ENCODE results near the gene PRDM8.
"Not testable (repeated sequence)": the region's sequence is repeated elsewhere in the genome, so short reads cannot be mapped to it uniquely, and the experiment has no call there.

The PRDM8 gene

DNA sequence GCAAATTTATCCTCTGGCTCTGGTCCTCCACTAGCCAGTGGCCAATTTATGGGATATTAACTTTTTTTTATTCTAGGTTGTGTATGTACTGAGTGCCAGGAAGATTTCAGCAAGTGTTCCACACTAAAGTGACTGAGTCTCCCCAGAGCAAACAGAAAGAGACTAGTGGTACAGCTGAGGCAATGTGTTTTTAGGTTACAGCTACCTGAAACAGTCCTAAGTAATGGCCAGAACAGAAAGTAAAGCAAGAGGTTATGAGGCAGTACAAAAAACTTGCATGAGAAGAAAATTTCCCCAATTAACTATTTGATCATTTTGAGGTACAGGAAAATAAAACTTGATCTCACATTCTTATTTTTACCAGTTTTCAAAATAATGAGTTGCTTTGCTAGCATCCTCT lies 31.2 kb downstream of the PRDM8 start:
- no peak for DNase-seq (ENCODE audit: low spot score)

DNA sequence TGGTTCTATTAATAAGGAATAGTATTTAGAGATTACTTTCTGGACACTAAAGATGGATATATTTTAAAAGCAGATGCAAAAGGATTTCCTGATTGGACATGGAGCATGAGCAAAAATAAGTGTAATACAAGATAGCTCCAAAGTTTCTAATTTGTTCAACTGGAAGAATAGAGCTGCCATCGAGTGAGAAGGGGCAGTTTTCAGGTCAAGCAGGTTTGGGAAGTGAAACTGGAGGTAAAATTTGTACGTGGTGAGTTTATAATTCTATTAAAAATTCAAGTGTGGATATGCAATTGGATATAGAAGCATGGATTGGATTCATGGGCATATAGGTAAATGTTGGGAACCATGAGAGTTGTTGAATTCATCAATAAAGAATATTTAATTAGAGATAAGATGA lies 31.8 kb downstream of the PRDM8 start:
- no peak for DNase-seq (ENCODE audit: low spot score)

DNA sequence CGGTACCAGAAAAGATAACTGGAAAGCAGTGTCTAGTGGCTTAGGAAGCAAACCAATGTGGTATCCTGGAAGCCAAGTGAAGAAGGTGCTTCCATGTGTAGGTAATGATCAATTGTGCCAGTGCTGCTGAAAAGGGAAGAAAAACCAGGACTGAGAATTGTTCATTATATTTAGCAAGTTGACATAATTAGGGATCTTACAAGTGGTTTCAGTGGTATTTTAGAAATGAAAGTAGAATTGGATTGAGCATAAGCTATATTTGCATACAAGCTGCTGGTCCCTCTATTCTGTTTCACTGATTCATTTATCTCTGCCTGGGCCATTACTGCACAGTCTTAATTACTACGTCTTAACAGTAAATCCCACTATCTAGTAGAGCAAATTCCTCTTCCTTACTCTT lies 32.3 kb downstream of the PRDM8 start:
- DNase-seq (ENCODE audit: low spot score): no peak

DNA sequence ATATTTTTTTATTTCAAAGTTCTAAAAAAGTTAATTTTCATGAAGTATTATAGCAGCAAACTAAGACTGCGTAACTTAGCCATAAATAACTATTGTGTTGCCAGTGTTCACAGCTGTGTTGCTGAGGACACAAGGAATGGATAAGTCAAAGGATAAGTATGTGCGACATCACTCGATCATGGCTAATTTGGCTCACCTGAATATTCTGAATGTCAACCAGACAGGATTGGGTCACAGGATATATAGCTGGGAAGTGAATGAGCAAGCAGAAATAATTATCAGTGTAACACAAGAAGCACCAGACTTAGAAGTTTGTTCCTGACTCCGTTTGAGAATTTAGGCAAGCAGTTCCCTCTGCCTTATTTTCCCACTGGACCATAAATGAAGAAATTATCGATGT lies 33.9 kb downstream of the PRDM8 start:
- no peak for DNase-seq (ENCODE audit: low spot score)

DNA sequence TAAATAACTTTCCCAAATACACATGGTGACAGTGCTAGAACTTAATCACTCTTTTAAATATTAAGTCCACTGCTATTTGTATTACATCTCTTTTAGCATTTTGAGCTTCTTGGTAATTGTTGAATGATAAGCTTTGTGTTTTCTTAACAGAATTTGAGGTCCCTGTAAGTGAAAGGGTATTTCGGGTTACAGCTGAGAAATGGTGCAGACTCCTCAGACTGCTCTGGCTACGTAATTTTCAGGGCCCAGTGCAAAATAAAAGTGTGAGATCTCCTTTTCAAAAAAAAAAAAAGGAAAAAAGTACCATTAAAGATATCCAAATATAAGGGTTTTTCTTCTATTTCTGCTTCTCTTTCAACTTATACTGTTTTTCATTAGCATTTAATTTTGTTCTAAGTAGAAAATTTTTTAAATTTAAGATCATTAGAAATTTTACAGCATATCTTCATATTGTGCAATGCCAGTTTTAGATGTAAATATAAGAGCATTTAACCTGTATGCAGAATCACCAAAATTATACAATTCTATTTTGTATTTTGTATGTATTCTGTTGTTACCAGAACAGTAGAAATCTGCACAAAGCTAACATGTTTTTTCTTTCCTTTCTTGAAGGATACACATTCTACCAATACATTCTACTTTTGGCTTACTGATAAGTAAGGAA lies 35.5 kb downstream of the PRDM8 start:
- no peak for DNase-seq (ENCODE audit: low spot score)

DNA sequence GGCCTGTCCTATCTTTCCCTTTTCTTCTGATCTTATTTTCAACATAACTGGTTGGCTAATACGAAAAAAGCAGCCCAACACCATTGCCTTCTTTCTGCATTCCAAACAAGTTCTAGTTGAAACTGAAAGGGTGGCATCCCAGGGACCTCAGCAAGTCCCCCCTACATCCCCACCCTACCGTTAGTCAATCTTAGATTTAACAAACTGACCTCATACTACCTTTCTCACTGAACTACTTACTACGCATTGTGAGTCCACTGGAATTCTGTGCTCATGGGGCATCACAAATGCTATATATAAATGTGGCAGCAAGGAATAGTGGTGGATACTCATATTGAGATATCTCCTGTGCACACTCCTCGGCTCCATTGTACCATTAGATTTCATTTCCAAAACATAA lies 36.1 kb downstream of the PRDM8 start:
- no peak for DNase-seq (ENCODE audit: low spot score)

DNA sequence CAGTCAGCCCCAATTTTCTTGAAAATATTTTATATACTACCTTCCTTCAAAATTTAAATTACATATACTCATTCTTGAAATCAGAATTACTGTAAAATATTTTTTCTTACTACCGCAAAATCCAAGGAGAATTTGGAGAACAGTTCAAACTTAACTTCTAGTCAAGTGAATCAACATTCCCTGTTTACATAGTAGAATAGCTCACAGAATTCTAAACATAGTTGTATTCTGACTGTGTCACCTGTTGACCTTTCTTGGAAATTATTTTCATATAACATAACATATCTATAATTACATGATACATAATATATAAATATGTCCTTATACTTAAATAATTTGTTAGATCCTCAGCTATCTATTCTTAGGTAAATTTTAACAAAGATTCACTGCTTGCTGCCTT lies 38.1 kb downstream of the PRDM8 start:
- no peak for DNase-seq (ENCODE audit: low spot score)

DNA sequence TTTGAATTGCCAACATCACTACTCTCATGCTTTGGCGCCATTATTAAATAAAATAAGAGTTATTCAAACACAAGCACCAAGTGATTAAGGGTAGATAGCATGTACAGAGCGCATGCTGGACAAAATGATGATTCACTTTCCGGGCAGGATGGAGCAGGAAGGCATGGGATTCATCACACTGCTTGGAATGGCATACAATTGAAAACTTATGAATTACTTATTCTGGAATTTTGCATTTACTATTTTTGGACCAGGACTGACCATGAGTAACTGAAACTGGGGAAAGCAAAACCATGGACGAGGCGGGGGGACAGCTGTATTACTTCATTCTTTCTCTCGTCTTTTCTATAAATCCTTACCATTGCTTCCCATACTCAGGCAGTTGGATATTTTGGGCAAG lies 40.7 kb downstream of the PRDM8 start:
- no peak for DNase-seq (ENCODE audit: low spot score)

DNA sequence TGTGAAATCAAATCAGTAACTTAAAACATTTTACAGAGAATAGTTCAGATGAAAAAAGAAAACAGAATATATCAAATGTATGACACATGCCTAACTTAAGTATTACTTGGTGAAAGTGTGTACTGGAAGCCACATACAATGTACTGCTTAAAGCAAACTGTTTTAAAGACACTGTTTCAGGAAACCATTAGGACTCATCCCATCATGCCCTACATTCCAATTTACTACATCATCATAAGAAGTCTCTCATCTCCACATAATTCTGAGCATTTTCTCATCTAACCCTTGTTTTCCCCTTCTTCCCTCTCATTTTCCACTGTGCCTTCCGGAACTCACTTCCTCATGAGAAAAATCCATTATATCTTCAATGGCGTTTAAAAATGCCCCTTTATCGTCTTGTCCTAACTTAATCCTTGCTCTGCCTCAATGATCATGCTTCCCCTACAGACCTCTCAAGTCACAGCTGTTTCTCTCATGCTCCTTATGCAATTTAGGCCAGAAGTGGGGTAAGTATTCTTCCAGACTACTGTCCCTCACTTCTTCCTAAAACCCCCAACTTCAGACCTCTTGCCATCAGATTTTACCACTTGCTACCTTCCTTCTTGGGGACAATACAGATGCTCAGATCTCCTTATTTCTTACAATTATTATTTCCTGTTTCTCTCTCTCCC lies 42.3 kb downstream of the PRDM8 start:
- no peak for DNase-seq (ENCODE audit: low spot score)

DNA sequence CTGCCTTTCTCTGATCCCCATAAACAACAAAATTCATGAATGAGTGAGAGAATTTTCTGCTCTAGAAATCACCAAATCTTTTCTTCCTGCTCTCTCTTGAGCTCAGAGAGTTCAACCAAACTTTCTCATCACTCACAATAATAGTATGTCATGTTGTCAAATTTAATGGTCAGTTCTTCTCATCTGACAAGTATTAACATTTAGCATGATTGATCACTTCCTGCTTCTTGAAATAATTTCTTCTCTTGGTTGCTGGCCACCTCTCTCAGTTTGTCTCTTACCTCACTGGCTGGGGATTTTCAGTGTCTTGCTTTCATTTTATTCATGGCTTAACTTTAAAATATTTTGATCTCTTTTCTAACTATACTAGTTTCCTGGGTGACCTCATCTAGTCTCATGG lies 43.7 kb downstream of the PRDM8 start:
- DNase-seq (ENCODE audit: low spot score): no peak

DNA sequence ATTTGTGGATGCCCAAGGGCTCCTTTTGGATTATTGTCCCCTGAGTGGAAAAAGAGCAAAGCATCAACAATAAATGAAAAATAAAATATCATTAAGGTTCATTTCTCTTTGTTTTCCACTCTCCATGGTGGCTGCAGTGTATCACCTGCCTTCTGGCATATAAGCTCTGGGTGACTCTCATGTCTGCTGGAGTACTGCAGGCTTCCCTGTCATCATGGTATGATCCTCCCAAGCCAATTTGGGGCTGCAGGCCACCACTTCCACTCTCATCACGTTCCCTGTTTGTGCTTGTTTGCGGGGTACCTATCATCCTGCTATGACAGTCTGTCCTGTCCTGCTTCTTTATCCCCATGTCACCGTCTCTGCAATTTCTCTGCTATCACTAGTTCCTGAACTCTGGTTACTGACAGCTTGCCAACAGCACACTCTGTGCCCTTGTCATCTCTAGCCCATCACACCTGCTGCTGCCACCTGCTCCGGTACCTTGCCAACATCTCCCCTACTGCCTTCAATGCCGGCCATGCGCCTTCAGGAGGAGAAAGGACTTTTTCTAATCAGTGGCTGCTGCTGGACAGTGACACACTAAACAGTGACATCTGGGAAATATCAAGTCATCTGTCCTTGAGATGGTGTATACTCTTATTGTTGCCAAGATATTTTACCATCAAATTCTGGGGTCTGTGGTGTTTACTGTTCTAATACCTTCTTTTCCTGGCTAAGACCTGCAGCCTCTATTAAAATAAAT lies 46.1 kb downstream of the PRDM8 start:
- DNase-seq (ENCODE audit: low spot score): no peak

DNA sequence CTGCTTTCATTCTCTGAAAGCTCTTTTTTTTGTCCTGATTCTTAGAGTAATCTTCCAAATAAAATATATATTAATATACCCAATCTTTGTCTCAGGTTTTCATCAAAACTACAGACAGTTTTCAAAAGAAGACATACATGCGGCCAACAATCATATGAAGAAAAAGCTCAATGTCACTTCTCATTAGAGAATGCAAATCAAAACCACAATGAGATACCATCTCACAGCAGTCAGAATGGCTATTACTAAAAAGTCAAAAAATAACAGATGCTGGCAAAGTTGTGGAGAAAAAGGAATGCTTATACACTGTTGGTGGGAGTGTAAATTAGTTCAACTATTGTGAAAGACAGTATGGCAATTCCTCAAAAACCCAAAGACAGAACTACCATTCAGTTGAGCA lies 50.2 kb downstream of the PRDM8 start:
- DNase-seq (ENCODE audit: low spot score): not testable (repeated sequence)

DNA sequence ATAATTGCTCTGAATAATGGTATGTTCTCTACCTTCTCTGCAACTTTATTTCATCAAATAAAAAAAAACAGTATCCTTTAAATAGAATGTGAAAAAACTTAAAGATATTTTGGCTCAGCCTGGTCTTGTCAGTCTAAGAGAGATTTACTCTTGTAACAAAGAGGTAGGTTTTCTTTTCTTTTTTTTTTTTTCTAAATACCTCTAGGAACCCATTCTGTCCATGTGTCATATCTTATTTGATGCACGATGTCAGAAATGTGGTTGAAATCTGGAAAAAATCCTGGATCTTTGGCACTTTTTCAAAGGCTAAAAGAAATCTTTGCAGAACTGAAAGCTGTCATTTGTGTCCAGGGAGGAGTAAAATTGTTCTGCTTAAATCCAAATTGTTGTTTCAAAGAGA lies 51.8 kb downstream of the PRDM8 start:
- no peak for DNase-seq (ENCODE audit: low spot score)

DNA sequence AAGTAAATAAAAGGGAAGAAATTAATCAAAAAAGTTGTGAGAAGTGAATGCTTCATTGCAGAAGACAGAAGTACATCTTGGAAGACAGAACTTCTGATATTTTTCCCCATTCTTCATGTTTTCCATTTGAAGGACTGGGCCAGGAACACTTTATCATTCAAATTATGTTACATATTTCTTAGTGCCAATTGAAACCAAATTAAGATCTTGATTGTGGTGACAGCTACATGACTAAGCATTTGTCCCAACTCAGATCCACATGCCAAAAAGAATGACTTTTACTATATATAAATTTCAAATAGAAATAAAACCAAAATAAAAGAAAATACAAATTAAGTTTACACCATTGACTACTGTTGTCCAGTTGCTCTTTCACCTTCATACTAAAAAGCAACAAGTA lies 55.1 kb downstream of the PRDM8 start:
- DNase-seq (ENCODE audit: low spot score): no peak

DNA sequence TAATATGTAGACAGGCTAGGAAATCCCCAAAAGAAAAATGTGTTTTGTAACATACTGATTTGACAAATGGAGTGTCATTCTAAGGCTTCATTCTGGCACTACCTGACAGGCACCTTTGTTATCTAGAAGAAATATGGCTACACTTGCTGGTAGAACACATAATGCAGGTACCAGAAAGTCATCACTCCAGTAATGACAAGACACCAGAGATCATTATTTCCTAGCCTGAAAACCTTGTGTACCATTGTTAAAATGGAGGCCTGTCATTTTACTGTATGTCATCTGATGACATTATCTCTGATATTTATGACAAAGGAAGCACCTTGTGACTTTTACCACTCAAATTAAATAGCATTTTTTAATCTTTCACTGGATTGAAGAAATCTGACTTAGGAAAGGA lies 55.6 kb downstream of the PRDM8 start:
- no peak for DNase-seq (ENCODE audit: low spot score)

DNA sequence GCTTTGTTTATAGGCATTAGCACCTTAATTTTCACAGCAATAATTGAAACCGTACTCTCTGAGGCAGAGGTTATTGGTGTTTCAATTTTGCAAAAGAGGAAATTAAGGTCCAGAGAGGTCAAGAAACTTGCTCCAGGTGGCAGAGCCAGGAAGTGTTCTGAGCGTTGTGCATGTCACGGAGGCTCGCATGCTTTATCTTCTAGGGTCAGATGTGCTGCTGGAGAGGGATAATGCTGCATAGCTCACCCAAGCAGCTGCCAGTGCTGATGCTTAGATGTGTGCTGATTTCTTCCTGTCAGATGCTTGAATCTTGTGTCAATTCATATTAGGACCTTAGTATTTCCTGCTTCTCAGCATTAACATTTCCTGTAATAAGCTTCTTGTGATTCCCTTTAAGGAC lies 56.2 kb downstream of the PRDM8 start:
- DNase-seq (ENCODE audit: low spot score): no peak

All from hepatic stellate cell (primary cell).